ENCODE measurements around the gene PPP1R13B.

The PPP1R13B gene

GRCh38 chr14:103716091-103716801, 131.1 kb downstream of the PPP1R13B start:
- H3K27ac ChIP-seq: peak overlapping the region; percentile 87
- TF ChIP-seq CTCF (conservative IDR thresholded peaks at IDR 0.05): no peak

GRCh38 chr14:103715052-103716000, 132.0 kb downstream of the PPP1R13B start, which contains the start of the genes XRCC3 and ZFYVE21:
TSS of gene XRCC3 (minus strand) at chr14:103715451. CDS start at chr14:103711087, 4,364 bp downstream.
TSS of gene ZFYVE21 (plus strand) at chr14:103715810. CDS start at chr14:103715842, 32 bp downstream.
- H3K27ac ChIP-seq: peak within 1 kb of the TSS; percentile 87
- TF ChIP-seq CTCF (conservative IDR thresholded peaks at IDR 0.05): no peak

- H3K27ac ChIP-seq: peak overlapping the region; percentile 87; the same call in 1 of the 2 replicates
- TF ChIP-seq CTCF (conservative IDR thresholded peaks at IDR 0.05): no peak
Measured at GRCh38 chr14:103714063-103714724, 133.2 kb downstream of the PPP1R13B start.

- TF ChIP-seq CTCF (conservative IDR thresholded peaks at IDR 0.05): no peak
- no peak overlapping the region for H3K27ac ChIP-seq
Measured at GRCh38 chr14:103713304-103714062, 133.9 kb downstream of the PPP1R13B start.

- H3K27ac ChIP-seq: peak overlapping the region; percentile 51; the same call in 1 of the 2 replicates
- TF ChIP-seq CTCF (conservative IDR thresholded peaks at IDR 0.05): no peak
Measured at GRCh38 chr14:103712633-103713247, 134.6 kb downstream of the PPP1R13B start.

- TF ChIP-seq CTCF (conservative IDR thresholded peaks at IDR 0.05): no peak
- peak overlapping the region; percentile 51; the same call in 1 of the 2 replicates for H3K27ac ChIP-seq
Measured at GRCh38 chr14:103711516-103712431, 135.6 kb downstream of the PPP1R13B start.

Measured in VCaP (cell line).